ENCODE measurements around the gene TIAM2. TPM values are rescaled to one million over a fixed set of nuclear protein-coding genes. Genes with fewer than 3 reads are reported as not detected.

TIAM2 gene
- total and polyA plus RNA-seq, 2 donors (not counting 3 experiments of a cell fraction or from before 2014, with no cell fraction given) = 9.6 to 18.5 TPM

GRCh38 chr6:155306958-155307357, 311.8 kb downstream of the TIAM2 start:
- Histone ChIP-seq H3K4me3 (replicated peaks in 1 of 3; ENCODE audit: insufficient read depth in 1 of 3, low read depth in 1 of 3, low read length in 3 of 3) (no peak overlapping the region), H3K4me2 (ENCODE audit: insufficient read depth, low read length) (no peak overlapping the region), H2AFZ (ENCODE audit: low read depth, low read length) (no peak overlapping the region), H3K79me2 (ENCODE audit: control insufficient read depth, insufficient read depth, low read length) (peaks cover 35% of the 10 kb centered on the region), H4K20me1 (replicated peaks; ENCODE audit: control insufficient read depth, extremely low read depth, insufficient read depth, low read length) (no peaks in the 10 kb centered on the region), H3K9me1 (replicated peaks; ENCODE audit: control insufficient read depth, extremely low read depth, insufficient read depth, low read length) (no peaks in the 10 kb centered on the region), H3K36me3 (ENCODE audit: control insufficient read depth in 2 of 2, extremely low read depth in 1 of 2, insufficient read depth in 2 of 2, low read length in 2 of 2) (peaks cover 4 to 12% of the 10 kb centered on the region in 2 experiments), H3K4me1 (ENCODE audit: control insufficient read depth, extremely low read depth, insufficient read depth, low read length) (peaks cover 30% of the 10 kb centered on the region), H3K9me3 (replicated peaks; ENCODE audit: control insufficient read depth, insufficient read depth, low read length) (no peaks in the 10 kb centered on the region), H3K27ac (ENCODE audit: insufficient read depth, low read depth, low read length) (no peak overlapping the region), H3K9ac (replicated peaks; ENCODE audit: extremely low read depth, insufficient read depth, low read length) (no peak overlapping the region), H3K27me3 (ENCODE audit: control insufficient read depth in 2 of 2, insufficient read depth in 2 of 2, low read length in 2 of 2) (no peaks in the 10 kb centered on the region)
- DNase-seq (ENCODE audit: low read depth, low spot score) = no peak
- no TSS peak for BruUV-seq (replicated peaks)
- POLR2A ChIA-PET = no interaction called here
- CTCF ChIA-PET = no interaction called here
- intact Hi-C loops (cut with micrococcal nuclease) (no loop called here), dilution Hi-C loops (cut with MboI; ENCODE audit: extremely low pct_ligation_motif_present, low sequenced_read_pairs) (no loop called here)
- no peak for FAIRE-seq
- TF ChIP-seq EZH2 (IDR thresholded peaks at IDR 0.05; ENCODE audit: borderline replicate concordance, low read depth, low read length, severe bottlenecking) (no peak), MAX (IDR thresholded peaks at IDR 0.05; ENCODE audit: insufficient read depth, insufficient read length) (no peak), MYC (IDR thresholded peaks at IDR 0.05; ENCODE audit: low read depth, low read length) (no peak), GATA2 (IDR thresholded peaks at IDR 0.05; ENCODE audit: insufficient read depth, insufficient read length, low read depth, low read length) (no peak), POLR2A (IDR thresholded peaks at IDR 0.05; ENCODE audit: low read depth, low read length) (no peak), CTCF (IDR thresholded peaks at IDR 0.05; ENCODE audit: extremely low read depth in 1 of 2, insufficient read depth in 1 of 2, low read depth in 1 of 2, low read length in 2 of 2) (no peak), FOS (IDR thresholded peaks at IDR 0.05; ENCODE audit: borderline replicate concordance, insufficient read depth, low read length) (no peak), POLR2AphosphoS5 (IDR thresholded peaks at IDR 0.05; ENCODE audit: insufficient read depth, low read depth, low read length) (no peak)

All from endothelial cell of umbilical vein (primary cell).